Measurements from ENCODE around the gene RARS2.

GRCh38 chr6:87498048-87498447 lies 91.7 kb downstream of the RARS2 start:
- TF ChIP-seq POLR2AphosphoS5 (IDR thresholded peaks at IDR 0.05; ENCODE audit: low read depth, low read length): no peak
- TF ChIP-seq POLR2A (IDR thresholded peaks at IDR 0.05; ENCODE audit: low read depth, low read length): no peak
- TF ChIP-seq TAF1 (IDR thresholded peaks at IDR 0.05; ENCODE audit: low read depth, low read length): no peak
- no peak for TF ChIP-seq POU2F2 (IDR thresholded peaks at IDR 0.05; ENCODE audit: low read depth, low read length)

Data from GM12891 (cell line).